Measurements from ENCODE around the gene LRRTM4. TPM values are rescaled to one million over a fixed set of nuclear protein-coding genes. Genes with fewer than 3 reads are reported as not detected.

The LRRTM4 gene
- total RNA-seq, 2 experiments from 2014 or later, result not detected

GRCh38 chr2:77398970-77399600 is 123.1 kb downstream of the LRRTM4 start:
- no peak for DNase-seq (ENCODE audit: low spot score)
- ChIA-PET CTCF (ENCODE audit: unreplicated experiment) (no interaction called here), POLR2A (no interaction called here)
- no peaks in the 10 kb centered on the region for H4K20me1 ChIP-seq (ENCODE audit: insufficient read depth, low read length)
- H3K27ac ChIP-seq (ENCODE audit: low read depth, low read length, poor library complexity, severe bottlenecking), result no peak overlapping the region
- no peaks in the 10 kb centered on the region for H3K9me3 ChIP-seq (ENCODE audit: low read length)
- no peak for TF ChIP-seq CTCF (conservative IDR thresholded peaks at IDR 0.05; ENCODE audit: low read length)
- TF ChIP-seq EZH2phosphoT487 (IDR thresholded peaks at IDR 0.05; ENCODE audit: borderline replicate concordance, low read depth, low read length), result no peak
- no peak overlapping the region for H2AFZ ChIP-seq (ENCODE audit: low read length)
- H3K9me2 ChIP-seq (ENCODE audit: insufficient read depth, low read length), result no peaks in the 10 kb centered on the region; the same call in 1 of the 2 replicates
- BruUV-seq (replicated peaks), result no TSS peak
- no peaks in the 10 kb centered on the region for H3K79me2 ChIP-seq (ENCODE audit: insufficient read depth, low read depth, low read length)
- H3K4me2 ChIP-seq (ENCODE audit: low read length), result no peak overlapping the region
- no peaks in the 10 kb centered on the region for H3K4me1 ChIP-seq (ENCODE audit: insufficient read depth, low read length, poor library complexity, severe bottlenecking)
- intact Hi-C loops (cut with micrococcal nuclease; ENCODE audit: unreplicated experiment), result no loop called here
- H3K36me3 ChIP-seq (ENCODE audit: insufficient read depth, low read length), result no peaks in the 10 kb centered on the region
- no peak overlapping the region for H3K4me3 ChIP-seq (ENCODE audit: low read depth, low read length, poor library complexity, severe bottlenecking)

GRCh38 chr2:77397763-77398162 is 124.4 kb downstream of the LRRTM4 start:
- H3K4me3 ChIP-seq (ENCODE audit: low read depth, low read length, poor library complexity, severe bottlenecking), result no peak overlapping the region
- DNase-seq (ENCODE audit: low spot score), result no peak
- BruUV-seq (replicated peaks), result no TSS peak
- no peak overlapping the region for H3K4me2 ChIP-seq (ENCODE audit: low read length)
- H4K20me1 ChIP-seq (ENCODE audit: insufficient read depth, low read length), result no peaks in the 10 kb centered on the region
- H3K79me2 ChIP-seq (ENCODE audit: insufficient read depth, low read depth, low read length), result no peaks in the 10 kb centered on the region
- no peak overlapping the region for H2AFZ ChIP-seq (ENCODE audit: low read length)
- ChIA-PET POLR2A (no interaction called here), CTCF (ENCODE audit: unreplicated experiment) (no interaction called here)
- intact Hi-C loops (cut with micrococcal nuclease; ENCODE audit: unreplicated experiment), result no loop called here
- H3K27ac ChIP-seq (ENCODE audit: low read depth, low read length, poor library complexity, severe bottlenecking), result no peak overlapping the region
- H3K9me2 ChIP-seq (ENCODE audit: insufficient read depth, low read length), result no peaks in the 10 kb centered on the region; the same call in 1 of the 2 replicates
- H3K4me1 ChIP-seq (ENCODE audit: insufficient read depth, low read length, poor library complexity, severe bottlenecking), result no peaks in the 10 kb centered on the region
- TF ChIP-seq EZH2phosphoT487 (IDR thresholded peaks at IDR 0.05; ENCODE audit: borderline replicate concordance, low read depth, low read length) (no peak), CTCF (conservative IDR thresholded peaks at IDR 0.05; ENCODE audit: low read length) (no peak)
- H3K36me3 ChIP-seq (ENCODE audit: insufficient read depth, low read length), result no peaks in the 10 kb centered on the region
- no peaks in the 10 kb centered on the region for H3K9me3 ChIP-seq (ENCODE audit: low read length)

GRCh38 chr2:77395011-77395410 is 127.2 kb downstream of the LRRTM4 start:
- no TSS peak for BruUV-seq (replicated peaks)
- Histone ChIP-seq H3K36me3 (ENCODE audit: insufficient read depth, low read length) (no peaks in the 10 kb centered on the region), H3K27ac (ENCODE audit: low read depth, low read length, poor library complexity, severe bottlenecking) (no peak overlapping the region), H3K4me1 (ENCODE audit: insufficient read depth, low read length, poor library complexity, severe bottlenecking) (no peaks in the 10 kb centered on the region), H2AFZ (ENCODE audit: low read length) (no peak overlapping the region), H3K9me3 (ENCODE audit: low read length) (no peaks in the 10 kb centered on the region), H3K79me2 (ENCODE audit: insufficient read depth, low read depth, low read length) (no peaks in the 10 kb centered on the region), H3K9me2 (ENCODE audit: insufficient read depth, low read length) (no peaks in the 10 kb centered on the region; the same call in 1 of the 2 replicates), H3K4me3 (ENCODE audit: low read depth, low read length, poor library complexity, severe bottlenecking) (no peak overlapping the region), H3K4me2 (ENCODE audit: low read length) (no peak overlapping the region), H4K20me1 (ENCODE audit: insufficient read depth, low read length) (no peaks in the 10 kb centered on the region)
- no peak for DNase-seq (ENCODE audit: low spot score)
- ChIA-PET CTCF (ENCODE audit: unreplicated experiment) (no interaction called here), POLR2A (no interaction called here)
- TF ChIP-seq CTCF (conservative IDR thresholded peaks at IDR 0.05; ENCODE audit: low read length), result no peak
- TF ChIP-seq EZH2phosphoT487 (IDR thresholded peaks at IDR 0.05; ENCODE audit: borderline replicate concordance, low read depth, low read length), result no peak
- intact Hi-C loops (cut with micrococcal nuclease; ENCODE audit: unreplicated experiment), result no loop called here
